GM19455 (cell line): Measurements from ENCODE around the gene PLEKHA4.
"Not testable (repeated sequence)": the region's sequence is repeated elsewhere in the genome, so short reads cannot be mapped to it uniquely, and the experiment has no call there.

Experiments used
- ATAC-seq: cut with Tn5 transposase; IDR thresholded peaks from one replicate; pipeline ENCODE4 v1.9.1; 2021; ENCODE audit not compliant: unreplicated experiment

The PLEKHA4 gene

DNA sequence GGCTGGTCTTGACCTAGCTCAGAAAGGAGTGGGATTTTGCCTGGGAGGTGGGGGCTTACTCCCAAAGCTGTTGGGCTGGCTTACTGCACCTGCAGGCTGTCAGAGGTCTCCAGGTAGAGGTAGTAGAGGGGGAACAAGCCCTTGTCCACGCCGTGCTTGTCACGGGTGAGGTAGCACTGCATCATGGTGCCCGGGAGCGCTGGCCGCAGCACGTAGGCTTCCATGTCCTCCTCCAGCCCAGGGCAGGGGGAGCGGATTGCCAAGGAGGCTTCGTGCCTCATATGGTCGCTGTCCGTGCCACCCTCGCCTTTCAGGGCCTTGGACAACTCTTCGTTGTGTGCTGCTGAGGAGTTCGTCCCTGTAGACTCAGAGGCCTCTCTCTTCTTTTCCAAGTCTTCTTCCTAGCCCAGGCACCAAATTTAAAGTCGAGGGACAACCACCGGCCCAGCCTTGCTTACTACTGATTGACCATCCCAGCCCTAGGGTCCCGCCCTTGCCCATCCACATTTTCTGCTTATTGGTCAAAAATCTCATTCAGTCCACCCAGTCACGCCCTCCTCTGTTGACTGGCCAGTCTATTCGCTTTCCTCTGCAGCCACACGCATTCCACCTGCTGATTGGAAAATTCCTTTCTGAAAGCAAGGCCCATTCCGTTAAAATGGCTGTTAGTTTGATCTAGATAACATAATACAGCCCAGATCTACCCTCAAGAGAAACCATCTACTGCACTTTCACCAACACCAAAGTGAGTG is 19.6 kb upstream of the PLEKHA4 start:
- no peak for ATAC-seq

DNA sequence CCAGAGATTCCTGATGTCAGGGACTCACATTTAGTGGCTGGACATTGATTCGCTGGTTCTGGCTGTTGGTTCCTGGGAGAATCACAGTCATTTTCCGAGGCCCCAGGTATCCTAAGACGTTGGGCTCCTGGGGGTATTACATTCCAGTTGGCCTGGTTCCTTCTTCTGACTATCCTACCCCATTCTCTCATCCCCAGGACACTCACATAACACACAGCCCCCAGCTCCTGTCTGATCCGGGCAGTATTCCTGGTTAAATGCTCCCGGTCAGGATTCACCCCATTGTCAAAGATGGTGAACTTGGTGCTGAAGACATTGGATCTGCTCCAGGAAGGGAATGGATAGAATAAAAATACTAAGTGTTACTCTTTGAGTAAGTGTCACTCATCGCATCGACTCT is 15.3 kb upstream of the PLEKHA4 start:
- ATAC-seq = no peak

DNA sequence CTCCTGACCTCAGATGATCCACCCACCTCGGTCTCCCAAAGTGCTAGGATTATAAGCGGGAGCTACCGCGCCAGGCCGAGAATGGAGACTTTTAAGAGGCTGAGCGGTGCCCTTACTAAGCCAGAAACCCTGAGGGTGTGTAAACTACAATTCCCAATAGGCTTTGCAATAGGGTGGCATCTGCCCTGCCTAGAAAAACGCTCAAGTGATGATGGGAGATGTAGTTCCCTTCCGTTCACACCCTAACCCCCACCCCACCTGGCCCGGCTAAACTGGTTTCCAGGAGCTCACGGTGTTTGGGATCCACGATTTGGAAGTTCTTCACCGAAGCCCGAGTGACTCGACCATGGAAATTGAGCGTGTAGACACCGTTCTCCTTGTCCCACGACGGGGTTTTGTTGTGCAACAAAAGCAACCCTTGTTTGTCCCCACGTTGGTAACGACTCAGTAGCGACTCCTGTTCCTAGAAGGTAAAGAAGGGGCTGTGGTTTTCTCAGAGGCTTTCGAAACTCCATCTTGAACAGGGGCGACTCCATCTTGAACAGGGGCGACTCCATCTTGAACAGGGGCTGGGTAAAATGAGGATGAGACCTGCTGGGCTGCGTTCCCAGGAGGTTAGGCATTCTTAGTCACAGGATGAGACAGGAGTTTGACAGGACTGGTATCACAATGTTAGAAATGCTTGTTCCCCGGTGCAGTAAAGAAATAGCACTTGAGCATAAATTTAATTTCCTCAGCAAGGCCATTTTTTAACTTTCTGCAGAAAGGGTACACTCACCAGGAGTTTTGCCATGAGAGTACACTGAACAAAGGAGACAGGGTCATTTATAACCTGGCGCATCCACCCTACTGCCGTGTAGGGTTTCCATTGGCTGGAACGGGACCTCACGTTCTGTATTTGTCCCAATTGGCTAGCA is 13.6 kb upstream of the PLEKHA4 start:
- ATAC-seq = no peak

DNA sequence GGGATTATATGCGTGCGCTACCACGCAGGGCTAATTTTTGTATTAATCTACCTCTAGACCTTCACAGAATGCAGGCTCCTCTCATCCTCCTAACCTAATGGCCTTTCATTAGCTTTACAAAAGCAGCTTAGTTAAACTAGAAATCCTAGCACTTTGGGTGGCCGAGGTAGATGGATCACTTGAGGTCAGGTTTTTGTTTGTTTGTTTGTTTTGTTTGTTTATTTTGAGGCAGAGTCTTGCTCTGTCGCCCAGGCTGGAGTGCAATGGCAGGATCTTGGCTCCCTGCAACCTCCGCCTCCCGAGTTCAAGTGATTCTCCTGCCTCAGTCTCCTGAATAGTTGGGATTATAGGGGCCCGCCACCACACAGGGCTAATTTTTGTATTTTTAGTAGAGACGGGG is 11.3 kb upstream of the PLEKHA4 start:
- not testable (repeated sequence) for ATAC-seq

DNA sequence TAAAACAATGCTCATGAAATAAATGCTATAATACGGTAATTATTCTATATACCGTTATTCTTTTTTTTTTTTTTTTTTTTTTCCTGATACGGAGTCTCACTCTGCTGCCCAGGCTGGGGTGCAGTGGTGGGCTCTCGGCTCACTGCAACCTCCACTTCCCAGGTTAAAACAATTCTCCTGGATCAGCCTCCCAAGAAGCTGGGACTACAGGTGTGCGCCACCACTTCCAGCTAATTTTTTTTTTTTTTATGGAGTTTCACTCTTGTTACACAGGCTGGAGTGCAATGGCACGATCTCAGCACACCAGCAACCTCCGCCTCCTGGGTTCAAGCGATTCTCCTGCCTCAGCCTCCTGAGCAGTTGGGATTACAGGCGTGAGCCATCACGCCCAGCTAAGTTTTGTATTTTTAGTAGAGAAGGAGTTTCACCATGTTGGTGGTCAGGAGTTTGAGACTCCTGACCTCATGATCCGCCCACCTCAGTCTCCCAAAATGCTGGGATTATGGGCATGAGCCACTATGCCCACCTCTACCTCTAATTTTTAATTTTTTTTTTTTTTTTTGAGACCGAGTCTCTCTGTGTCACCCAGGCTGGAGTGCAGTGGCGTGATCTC is 10.7 kb upstream of the PLEKHA4 start:
- ATAC-seq = no peak

DNA sequence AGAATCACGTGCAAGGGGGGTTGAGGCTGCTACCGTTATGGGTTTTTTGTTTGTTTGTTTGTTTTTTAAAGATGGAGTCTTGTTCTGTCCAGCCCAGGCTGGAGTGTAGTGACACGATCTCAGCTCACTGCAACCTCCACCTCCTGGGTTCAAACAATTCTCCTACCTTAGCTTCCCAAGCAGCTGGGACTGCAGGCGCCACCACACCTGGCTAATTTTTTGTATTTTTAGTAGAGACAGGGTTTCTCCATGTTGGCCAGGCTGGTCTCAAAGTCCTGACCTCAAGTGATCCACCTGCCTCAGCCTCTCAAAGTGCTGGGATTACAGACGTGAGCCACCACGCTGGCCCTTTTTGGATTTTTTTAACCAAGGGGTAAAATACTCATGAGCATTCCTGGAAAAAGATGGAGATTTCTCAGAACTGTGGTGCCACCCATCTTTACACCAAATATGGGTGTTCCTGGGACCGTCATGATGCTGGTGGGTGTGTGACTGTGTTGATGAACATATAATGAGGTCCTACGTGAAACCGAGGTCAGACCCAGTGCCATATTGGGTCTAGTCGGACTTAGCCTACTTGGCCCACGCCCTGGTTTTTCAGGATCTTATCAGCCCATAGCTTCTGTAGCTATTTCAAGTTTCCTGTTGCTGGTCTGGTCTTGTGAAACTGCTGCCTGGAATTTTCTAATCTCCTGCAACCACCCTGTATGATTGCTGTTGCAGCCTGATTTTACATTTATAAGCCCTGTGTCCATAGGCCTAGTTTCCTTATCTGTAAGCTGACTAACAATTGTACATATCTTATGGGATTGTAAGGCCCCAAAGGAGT is 10.0 kb upstream of the PLEKHA4 start:
- ATAC-seq = no peak

DNA sequence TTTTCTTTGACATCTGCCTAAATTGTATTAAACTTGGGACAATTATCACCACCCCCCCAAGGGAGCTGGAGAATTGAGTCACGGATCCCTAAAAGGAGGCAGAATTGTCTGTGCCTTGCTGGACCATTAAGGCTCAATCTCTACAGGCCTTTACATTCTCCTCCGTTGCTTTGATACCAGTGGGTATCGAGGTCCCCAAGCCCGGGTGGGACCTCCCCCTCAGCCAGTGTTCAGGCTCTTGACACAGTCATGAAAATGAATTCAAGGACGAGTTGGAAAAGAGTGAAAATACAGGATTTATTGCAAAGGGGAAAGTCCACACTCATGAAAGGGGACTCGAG is 9.4 kb upstream of the PLEKHA4 start:
- ATAC-seq = no peak

DNA sequence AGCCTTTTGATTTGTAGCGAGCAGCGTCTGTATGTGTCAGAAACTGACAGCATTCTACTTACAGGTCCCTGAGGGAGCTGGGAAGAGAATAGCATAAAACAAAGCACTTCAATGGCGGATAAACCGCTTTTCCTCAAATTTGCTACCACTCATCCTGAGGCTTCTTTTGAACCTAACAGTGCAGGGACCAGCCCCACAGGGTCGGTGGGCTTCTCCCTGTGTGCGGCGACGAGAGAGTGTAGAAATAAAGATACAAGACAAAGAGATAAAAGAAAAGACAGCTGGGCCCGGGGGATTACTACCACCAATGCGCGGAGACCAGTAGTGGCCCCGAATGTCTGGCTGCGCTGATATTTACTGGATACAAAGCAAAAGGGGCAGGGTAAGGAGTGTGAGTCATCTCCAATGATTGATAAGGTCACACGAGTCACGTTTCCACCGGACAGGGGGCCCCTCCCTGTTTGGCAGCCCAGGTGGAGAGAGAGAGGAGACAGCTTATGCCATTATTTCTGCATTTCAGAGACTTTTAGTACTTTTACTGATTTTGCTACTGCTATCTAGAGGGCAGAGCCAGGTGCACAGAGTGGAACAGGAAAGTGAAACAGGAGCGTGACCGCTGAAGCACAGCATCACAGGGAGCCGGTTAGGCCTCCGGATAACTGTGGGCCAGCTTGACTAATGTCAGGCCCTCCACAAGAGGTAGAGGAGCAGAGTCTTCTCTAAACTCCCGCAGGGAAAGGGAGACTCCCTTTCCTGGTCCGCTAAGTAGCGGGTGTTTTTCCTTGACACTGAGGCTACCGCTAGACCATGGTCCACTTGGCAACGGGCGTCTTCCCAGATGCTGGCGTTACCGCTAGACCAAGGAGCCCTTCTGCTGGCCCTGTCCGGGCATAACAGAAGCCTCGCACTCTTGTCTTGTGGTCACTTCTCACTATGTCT is 7.9 kb upstream of the PLEKHA4 start:
- ATAC-seq = not testable (repeated sequence)

DNA sequence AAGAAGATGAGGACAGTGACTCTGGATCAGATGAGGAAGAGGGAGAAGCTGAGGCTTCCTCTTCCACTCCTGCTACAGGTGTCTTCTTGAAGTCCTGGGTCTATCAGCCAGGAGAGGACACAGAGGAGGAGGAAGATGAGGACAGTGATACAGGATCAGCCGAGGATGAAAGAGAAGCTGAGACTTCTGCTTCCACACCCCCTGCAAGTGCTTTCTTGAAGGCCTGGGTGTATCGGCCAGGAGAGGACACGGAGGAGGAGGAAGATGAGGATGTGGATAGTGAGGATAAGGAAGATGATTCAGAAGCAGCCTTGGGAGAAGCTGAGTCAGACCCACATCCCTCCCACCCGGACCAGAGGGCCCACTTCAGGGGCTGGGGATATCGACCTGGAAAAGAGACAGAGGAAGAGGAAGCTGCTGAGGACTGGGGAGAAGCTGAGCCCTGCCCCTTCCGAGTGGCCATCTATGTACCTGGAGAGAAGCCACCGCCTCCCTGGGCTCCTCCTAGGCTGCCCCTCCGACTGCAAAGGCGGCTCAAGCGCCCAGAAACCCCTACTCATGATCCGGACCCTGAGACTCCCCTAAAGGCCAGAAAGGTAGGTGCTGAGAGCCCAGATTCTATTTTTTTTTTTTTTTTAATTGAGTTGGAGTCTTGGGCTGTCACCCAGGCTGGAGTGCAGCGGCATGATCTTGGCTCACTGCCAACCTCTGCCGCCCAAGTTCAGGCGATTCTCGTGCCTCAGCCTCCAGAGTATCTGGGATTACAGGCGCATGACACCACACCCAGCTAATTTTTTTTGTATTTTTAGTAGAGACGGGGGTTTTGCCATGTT is 6.1 kb upstream of the PLEKHA4 start:
- ATAC-seq = peak; percentile 3

DNA sequence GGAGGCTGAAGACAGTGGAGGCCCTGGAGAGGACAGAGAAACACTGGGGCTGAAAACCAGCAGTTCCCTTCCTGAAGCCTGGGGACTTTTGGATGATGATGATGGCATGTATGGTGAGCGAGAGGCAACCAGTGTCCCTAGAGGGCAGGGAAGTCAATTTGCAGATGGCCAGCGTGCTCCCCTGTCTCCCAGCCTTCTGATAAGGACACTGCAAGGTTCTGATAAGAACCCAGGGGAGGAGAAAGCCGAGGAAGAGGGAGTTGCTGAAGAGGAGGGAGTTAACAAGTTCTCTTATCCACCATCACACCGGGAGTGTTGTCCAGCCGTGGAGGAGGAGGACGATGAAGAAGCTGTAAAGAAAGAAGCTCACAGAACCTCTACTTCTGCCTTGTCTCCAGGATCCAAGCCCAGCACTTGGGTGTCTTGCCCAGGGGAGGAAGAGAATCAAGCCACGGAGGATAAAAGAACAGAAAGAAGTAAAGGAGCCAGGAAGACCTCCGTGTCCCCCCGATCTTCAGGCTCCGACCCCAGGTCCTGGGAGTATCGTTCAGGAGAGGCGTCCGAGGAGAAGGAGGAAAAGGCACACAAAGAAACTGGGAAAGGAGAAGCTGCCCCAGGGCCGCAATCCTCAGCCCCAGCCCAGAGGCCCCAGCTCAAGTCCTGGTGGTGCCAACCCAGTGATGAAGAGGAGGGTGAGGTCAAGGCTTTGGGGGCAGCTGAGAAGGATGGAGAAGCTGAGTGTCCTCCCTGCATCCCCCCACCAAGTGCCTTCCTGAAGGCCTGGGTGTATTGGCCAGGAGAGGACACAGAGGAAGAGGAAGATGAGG is 5.3 kb upstream of the PLEKHA4 start:
- no peak for ATAC-seq

DNA sequence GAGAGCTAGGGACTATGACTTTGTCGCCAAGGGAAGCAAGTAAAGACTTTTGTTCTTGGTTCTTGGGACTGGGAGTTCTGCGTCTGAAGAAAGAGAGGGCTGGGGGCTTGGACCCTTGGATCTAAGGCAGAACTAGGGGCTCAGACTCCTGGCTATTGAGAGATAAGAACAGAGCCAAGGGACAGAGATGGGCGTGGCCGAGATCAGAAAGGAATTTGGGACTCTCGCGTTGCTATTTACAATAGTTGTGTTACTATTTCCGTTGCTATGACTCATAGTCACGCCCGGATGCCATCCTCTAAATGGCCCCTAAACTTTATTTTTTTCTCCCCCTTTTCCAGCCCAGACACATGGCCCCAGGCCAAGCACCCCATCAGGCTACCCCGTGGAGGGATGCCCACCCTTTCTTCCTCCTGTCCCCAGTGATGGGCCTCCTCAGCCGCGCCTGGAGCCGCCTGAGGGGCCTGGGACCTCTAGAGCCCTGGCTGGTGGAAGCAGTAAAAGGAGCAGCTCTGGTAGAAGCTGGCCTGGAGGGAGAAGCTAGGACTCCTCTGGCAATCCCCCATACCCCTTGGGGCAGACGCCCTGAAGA is 4.6 kb upstream of the PLEKHA4 start:
- ATAC-seq = no peak

DNA sequence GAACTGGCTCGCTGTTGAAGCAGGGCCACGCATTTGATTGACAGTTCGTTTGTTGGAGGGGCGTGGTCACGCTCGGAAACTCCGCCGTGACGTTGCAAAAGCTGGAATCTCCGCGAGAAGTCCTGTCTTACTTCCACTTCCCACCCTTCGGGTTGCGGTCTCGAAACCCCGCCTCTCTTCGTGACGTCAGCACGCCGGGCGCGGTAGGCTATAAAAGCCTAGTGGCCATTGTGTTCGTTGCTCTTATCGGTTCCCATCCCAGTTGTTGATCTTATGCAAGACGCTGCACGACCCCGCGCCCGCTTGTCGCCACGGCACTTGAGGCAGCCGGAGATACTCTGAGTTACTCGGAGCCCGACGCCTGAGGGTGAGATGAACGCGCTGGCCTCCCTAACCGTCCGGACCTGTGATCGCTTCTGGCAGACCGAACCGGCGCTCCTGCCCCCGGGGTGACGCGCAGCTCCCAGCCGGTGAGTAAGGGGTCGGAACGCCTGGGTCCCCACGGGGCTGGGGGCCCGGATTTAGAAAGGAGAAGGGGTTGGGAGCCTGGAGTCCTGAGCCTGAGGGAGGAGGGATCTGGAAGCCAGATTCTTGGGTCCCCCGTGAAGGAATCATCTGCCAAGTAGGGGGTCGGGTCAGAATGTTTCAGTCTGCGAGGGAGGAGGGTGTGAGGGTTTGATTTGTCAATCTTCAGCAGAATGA is 3.9 kb upstream of the PLEKHA4 start, which contains the start of gene PPP1R15A:
Gene PPP1R15A, plus strand, starts transcription at position 240 of the 702 bp plus-strand sequence. CDS start 813 bp downstream, outside the sequence.
- peak; percentile 44 for ATAC-seq

DNA sequence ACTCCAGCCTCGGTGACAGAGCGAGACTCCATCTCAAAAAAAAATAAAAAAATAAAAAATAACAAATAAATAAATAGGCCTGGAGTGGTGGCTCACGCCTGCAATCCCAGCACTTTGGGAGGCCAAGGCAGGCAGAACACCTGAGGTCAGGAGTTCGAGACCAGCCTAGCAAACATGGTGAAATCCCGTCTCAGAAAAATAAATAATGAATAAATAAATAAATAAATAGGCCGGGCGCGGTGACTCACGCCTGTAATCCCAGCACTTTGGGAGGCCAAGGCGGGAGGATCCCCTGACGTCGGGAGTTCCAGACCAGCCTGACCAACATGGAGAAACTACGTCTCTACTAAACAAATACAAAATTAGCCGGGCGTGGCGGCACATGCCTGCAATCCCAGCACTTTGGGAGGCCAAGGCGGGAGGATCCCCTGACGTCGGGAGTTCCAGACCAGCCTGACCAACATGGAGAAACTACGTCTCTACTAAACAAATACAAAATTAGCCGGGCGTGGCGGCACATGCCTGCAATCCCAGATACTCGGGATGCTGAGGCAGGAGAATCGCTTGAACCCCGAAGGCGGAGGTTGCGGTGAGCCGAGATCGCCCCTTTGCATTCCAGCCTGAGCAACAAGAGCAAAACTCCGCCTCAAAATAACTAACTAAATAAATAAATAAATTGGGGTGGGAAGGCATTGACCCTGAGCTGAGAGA is 3.2 kb upstream of the PLEKHA4 start:
- ATAC-seq = not testable (repeated sequence)

DNA sequence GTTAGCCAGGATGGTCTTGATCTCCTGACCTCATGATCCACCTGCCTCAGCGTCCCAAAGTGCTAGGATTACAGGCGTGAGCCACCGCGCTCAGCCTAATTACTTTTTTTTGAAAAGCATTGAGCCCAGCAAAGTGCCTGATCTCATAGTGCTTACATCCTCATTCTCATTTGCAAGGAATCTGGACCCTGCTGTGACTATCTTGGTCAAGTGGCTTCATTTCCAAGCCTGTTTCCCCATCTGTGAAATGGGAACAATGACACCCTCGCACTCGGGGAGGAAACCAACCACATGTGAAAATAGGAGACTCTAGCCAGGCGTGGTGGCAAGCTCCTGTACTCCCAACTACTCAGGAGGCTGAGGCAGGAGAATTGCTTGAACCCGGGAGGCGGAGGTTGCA is 1.6 kb upstream of the PLEKHA4 start:
- no peak for ATAC-seq

DNA sequence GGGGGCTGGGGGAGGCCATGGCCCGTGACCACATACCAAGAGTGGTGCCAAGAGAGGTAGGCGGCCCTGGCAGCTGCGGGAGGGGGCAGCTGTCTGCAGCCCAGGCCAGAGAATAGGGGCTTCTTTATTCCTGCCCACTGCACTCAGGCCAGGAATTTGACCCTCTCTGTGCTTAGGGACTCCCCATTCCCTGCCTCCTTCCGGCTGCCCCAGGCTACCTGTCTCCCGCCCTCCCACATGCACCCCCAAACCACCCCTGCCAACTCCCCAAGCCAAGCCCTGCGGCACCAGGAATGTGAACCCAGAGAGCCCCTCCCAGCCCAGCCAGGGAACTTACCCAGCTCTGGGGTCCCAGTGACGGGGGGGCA is 687 bp downstream of the PLEKHA4 start:
- ATAC-seq = no peak

DNA sequence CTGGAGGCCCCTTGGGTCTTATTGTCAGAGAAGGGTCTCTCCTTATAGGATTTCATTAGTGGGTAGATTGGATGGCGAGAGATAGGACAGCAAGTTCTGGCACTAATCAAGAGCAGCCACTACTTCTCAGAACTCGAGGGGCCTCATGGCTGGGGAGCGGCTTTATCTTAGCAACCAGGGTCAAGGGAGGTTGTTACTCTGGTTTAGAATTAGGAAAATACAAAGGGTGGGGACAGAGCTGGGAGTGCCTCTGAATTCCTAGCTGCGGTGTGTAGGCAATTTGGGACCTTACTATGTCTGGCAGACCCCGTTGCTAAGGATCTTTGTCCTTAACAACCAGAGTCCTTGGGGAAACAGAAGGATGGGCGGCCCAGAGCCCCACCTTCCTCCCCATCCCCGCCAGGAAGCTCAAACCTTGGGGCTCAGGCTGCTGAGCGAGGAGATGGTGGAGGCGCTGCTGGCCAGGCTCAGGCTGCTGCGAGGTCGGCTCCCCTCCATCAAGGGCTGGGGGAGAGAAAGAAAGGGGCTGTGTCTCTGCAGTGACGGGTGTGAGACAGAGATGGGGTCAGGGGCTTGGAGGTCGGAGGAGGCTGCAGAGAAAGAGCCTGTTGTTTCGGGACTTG is 1.2 kb downstream of the PLEKHA4 start:
- ATAC-seq = no peak
